HL-60 (cell line): Measurements from ENCODE around the gene CYP4B1.

Experiments
- CTCF ChIP-seq: IDR thresholded peaks from one replicate; pipeline ENCODE4 v1.5.1; 2011; ENCODE audit warnings: low read length, control low read depth, inconsistent platforms; ENCODE audit not compliant: insufficient read depth
- POLR2AphosphoS5 ChIP-seq: IDR thresholded peaks from 2 replicates; pipeline ENCODE4 v1.6.1; 2012; ENCODE audit warnings: low read depth
- SPI1 ChIP-seq: IDR thresholded peaks from 2 replicates; pipeline ENCODE4 v1.6.1; 2012; ENCODE audit warnings: low read depth, mild to moderate bottlenecking, borderline replicate concordance
- TF ChIP-seq, protein P1 (sequence below): IDR thresholded peaks from 2 replicates; pipeline ENCODE4 v1.6.1; 2012; ENCODE audit warnings: low read depth; ENCODE audit not compliant: insufficient replicate concordance

DNA sequence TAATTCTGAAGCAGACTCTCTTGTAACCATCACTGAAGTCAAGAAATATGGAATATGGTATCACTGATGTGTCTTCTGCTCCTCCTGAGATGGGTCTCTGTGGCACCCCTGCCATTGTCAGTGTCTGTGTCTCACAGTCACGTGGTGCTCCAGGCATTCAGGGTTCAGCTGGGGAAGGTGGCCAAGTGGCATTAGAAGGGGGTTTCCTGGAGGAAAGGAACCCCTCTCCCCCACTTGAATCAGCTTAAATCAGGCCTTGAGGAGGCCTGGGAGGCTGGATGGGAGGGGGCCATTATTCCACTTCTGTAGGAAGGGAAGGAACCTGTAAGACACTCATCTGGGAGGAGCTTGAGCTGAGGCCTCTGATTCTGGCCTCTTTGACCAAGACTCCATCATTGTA, 20.5 kb downstream of the CYP4B1 start:
- TF ChIP-seq CTCF: no peak
- no peak for TF ChIP-seq POLR2AphosphoS5
- TF ChIP-seq, protein P1, sequence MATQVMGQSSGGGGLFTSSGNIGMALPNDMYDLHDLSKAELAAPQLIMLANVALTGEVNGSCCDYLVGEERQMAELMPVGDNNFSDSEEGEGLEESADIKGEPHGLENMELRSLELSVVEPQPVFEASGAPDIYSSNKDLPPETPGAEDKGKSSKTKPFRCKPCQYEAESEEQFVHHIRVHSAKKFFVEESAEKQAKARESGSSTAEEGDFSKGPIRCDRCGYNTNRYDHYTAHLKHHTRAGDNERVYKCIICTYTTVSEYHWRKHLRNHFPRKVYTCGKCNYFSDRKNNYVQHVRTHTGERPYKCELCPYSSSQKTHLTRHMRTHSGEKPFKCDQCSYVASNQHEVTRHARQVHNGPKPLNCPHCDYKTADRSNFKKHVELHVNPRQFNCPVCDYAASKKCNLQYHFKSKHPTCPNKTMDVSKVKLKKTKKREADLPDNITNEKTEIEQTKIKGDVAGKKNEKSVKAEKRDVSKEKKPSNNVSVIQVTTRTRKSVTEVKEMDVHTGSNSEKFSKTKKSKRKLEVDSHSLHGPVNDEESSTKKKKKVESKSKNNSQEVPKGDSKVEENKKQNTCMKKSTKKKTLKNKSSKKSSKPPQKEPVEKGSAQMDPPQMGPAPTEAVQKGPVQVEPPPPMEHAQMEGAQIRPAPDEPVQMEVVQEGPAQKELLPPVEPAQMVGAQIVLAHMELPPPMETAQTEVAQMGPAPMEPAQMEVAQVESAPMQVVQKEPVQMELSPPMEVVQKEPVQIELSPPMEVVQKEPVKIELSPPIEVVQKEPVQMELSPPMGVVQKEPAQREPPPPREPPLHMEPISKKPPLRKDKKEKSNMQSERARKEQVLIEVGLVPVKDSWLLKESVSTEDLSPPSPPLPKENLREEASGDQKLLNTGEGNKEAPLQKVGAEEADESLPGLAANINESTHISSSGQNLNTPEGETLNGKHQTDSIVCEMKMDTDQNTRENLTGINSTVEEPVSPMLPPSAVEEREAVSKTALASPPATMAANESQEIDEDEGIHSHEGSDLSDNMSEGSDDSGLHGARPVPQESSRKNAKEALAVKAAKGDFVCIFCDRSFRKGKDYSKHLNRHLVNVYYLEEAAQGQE: no peak
- TF ChIP-seq SPI1: no peak
